Measurements from ENCODE around the gene SETD2.

GRCh38 chr3:47057212-47057671 is 106.7 kb downstream of the SETD2 start:
- TF ChIP-seq POLR2AphosphoS5 (IDR thresholded peaks at IDR 0.05; ENCODE audit: low read depth) (no peak), CTCF (IDR thresholded peaks at IDR 0.05; ENCODE audit: insufficient read depth, low read length) (no peak)

Data from HL-60 (cell line).